ENCODE results near the gene TMEM51. TPM values are rescaled to one million over a fixed set of nuclear protein-coding genes. Genes with fewer than 3 reads are reported as not detected.

The TMEM51 gene
- total and polyA plus RNA-seq, 10 of the 15 experiments (the other 5 are each of a cell fraction or from before 2014, with no cell fraction given), result 0.55 to 4.8 (median 3.1) TPM

- H4K20me1 ChIP-seq (ENCODE audit: control insufficient read depth, insufficient read depth), result no peaks in the 10 kb centered on the region
- BruUV-seq (replicated peaks), result no TSS peak
- in situ Hi-C loops (cut with MboI), result no loop called here
- peaks cover 2% of the 10 kb centered on the region; the same call in 2 of the 3 replicates for H3K9me3 ChIP-seq (replicated peaks; ENCODE audit: control insufficient read depth, insufficient read depth, low read length)
- intact Hi-C loops (cut with micrococcal nuclease; ENCODE audit: unreplicated experiment), result no loop called here
- DNase-seq (ENCODE audit: low read depth, low spot score) (no peak), ATAC-seq (no peak), FAIRE-seq (no peak)
- SMC1A ChIA-PET (ENCODE audit: uncharacterized antibody, unreplicated experiment), result interaction anchor here (0.8 to 1.7 kb wide), 3 partner anchors 9 to 31 kb away, joined by 3 to 5 read pairs (median 3); partner anchors contain the start of gene TMEM51
- H3K4me3 ChIP-seq, result no peak overlapping the region
- H3K27ac ChIP-seq (ENCODE audit: control insufficient read depth, insufficient read depth), result no peak overlapping the region
- H3K36me3 ChIP-seq (ENCODE audit: control insufficient read depth in 2 of 2, insufficient read depth in 2 of 2, low read length in 1 of 2), result no peaks in the 10 kb centered on the region
- H3K4me2 ChIP-seq (ENCODE audit: control insufficient read depth, insufficient read depth), result no peak overlapping the region
- POLR2A ChIA-PET, result interaction anchor here (1.2 to 1.9 kb wide), 2 partner anchors 10 to 27 kb away, joined by 4 read pairs; no protein-coding TSS in a partner anchor
- H3K4me1 ChIP-seq (ENCODE audit: control insufficient read depth, insufficient read depth, low read length), result peaks cover 40% of the 10 kb centered on the region
- H2AFZ ChIP-seq (ENCODE audit: control insufficient read depth, low read depth, low read length), result no peak overlapping the region
- no peak for TF ChIP-seq SREBF1 (IDR thresholded peaks at IDR 0.05; ENCODE audit: low read length)
- TF ChIP-seq JUNB (IDR thresholded peaks at IDR 0.05), result 0 out of 2 replicates have a peak, but pooled peaks have one; percentile 16
- TF ChIP-seq EED (IDR thresholded peaks at IDR 0.05; ENCODE audit: low read depth), result peak; percentile 33; the same call in 1 of the 2 replicates
- no peak for TF ChIP-seq LARP7 (IDR thresholded peaks at IDR 0.05)
- no peak for TF ChIP-seq SUPT20H (IDR thresholded peaks at IDR 0.05; ENCODE audit: borderline replicate concordance, control insufficient read depth, low read depth, low read length)
- peaks cover 5% of the 10 kb centered on the region for H3K79me2 ChIP-seq (ENCODE audit: control insufficient read depth, insufficient read depth, low read length)
- 39% methylated on average over 9 of the region's 9 CpGs for WGBS (ENCODE audit: insufficient coverage, insufficient replicate concordance, low lambda C conversion rate, missing lambda C conversion rate)
- CTCF ChIA-PET, result interaction anchor here (0.7 kb wide), 1 partner anchor 333 kb away, joined by 3 read pairs; no protein-coding TSS in a partner anchor
- RAD21 ChIA-PET (ENCODE audit: unreplicated experiment), result interaction anchor here (0.6 kb wide), 1 partner anchor 92 kb away, joined by 4 read pairs; no protein-coding TSS in a partner anchor
- H3K9ac ChIP-seq (ENCODE audit: control insufficient read depth, insufficient read depth, low read length), result no peak overlapping the region
- no peaks in the 10 kb centered on the region for H3K27me3 ChIP-seq (replicated peaks in 1 of 2; ENCODE audit: control insufficient read depth in 2 of 2, insufficient read depth in 2 of 2, low read length in 1 of 2)
Measured at GRCh38 chr1:15178571-15179484, 25.3 kb downstream of the TMEM51 start.

- Histone ChIP-seq H3K9me3 (replicated peaks; ENCODE audit: control insufficient read depth, insufficient read depth, low read length) (peaks cover 2% of the 10 kb centered on the region; the same call in 2 of the 3 replicates), H3K27me3 (replicated peaks in 1 of 2; ENCODE audit: control insufficient read depth in 2 of 2, insufficient read depth in 2 of 2, low read length in 1 of 2) (no peaks in the 10 kb centered on the region), H3K4me2 (ENCODE audit: control insufficient read depth, insufficient read depth) (no peak overlapping the region), H2AFZ (ENCODE audit: control insufficient read depth, low read depth, low read length) (no peak overlapping the region), H3K4me1 (ENCODE audit: control insufficient read depth, insufficient read depth, low read length) (peaks cover 34% of the 10 kb centered on the region), H3K36me3 (ENCODE audit: control insufficient read depth in 2 of 2, insufficient read depth in 2 of 2, low read length in 1 of 2) (no peaks in the 10 kb centered on the region), H3K4me3 (no peak overlapping the region), H3K27ac (ENCODE audit: control insufficient read depth, insufficient read depth) (no peak overlapping the region), H3K9ac (ENCODE audit: control insufficient read depth, insufficient read depth, low read length) (no peak overlapping the region), H4K20me1 (ENCODE audit: control insufficient read depth, insufficient read depth) (no peaks in the 10 kb centered on the region), H3K79me2 (ENCODE audit: control insufficient read depth, insufficient read depth, low read length) (peaks cover 5% of the 10 kb centered on the region)
- POLR2A ChIA-PET, result interaction anchor here (1.9 kb wide), 1 partner anchor 27 kb away, joined by 4 read pairs; no protein-coding TSS in a partner anchor
- no peak for DNase-seq (ENCODE audit: low read depth, low spot score)
- no peak for ATAC-seq
- WGBS (ENCODE audit: insufficient coverage, insufficient replicate concordance, low lambda C conversion rate, missing lambda C conversion rate), result 55% methylated on average over 8 of the region's 8 CpGs
- BruUV-seq (replicated peaks), result no TSS peak
- in situ Hi-C loops (cut with MboI) (no loop called here), intact Hi-C loops (cut with micrococcal nuclease; ENCODE audit: unreplicated experiment) (no loop called here)
- CTCF ChIA-PET, result interaction anchor here (1.4 kb wide), 1 partner anchor 9 kb away, joined by 3 read pairs; no protein-coding TSS in a partner anchor
- TF ChIP-seq KDM1A (IDR thresholded peaks at IDR 0.05; ENCODE audit: borderline replicate concordance) (no peak), IRF4 (IDR thresholded peaks at IDR 0.05; ENCODE audit: low read depth, low read length) (no peak), ZNF687 (IDR thresholded peaks at IDR 0.05) (no peak), ETV6 (conservative IDR thresholded peaks at IDR 0.05 in 1 of 2, IDR thresholded peaks at IDR 0.05 in 1 of 2; ENCODE audit: borderline replicate concordance in 1 of 2, low read depth in 1 of 2) (no peak), CBX3 (IDR thresholded peaks at IDR 0.05; ENCODE audit: borderline replicate concordance, low read depth) (no peak)
- FAIRE-seq, result no peak
- SMC1A ChIA-PET (ENCODE audit: uncharacterized antibody, unreplicated experiment), result interaction anchor here (1.0 kb wide), 1 partner anchor 93 kb away, joined by 4 read pairs; no protein-coding TSS in a partner anchor
- RAD21 ChIA-PET (ENCODE audit: unreplicated experiment), result interaction anchor here (0.6 to 0.8 kb wide), 2 partner anchors 11 to 92 kb away, joined by 3 to 4 read pairs; no protein-coding TSS in a partner anchor
Measured at GRCh38 chr1:15179485-15179883, 25.9 kb downstream of the TMEM51 start.

Measured in GM12878 (cell line).